WTC11 (cell line): Measurements from ENCODE around the gene DGUOK. TPM values are rescaled to one million over a fixed set of nuclear protein-coding genes. Genes with fewer than 3 reads are reported as not detected.

Experiments used
- ATAC-seq: fragments of 200-7000 bp; cut with Tn5 transposase; 2 replicates; pipeline ENCODE4 v1.10.0; 2021; ENCODE audit warnings: mild to moderate bottlenecking, moderate library complexity
- CTCF ChIA-PET: fragments of 300-600 bp; sonication (Branson Sonifier 250); formaldehyde crosslinking; loops from one replicate; lab custom pipeline; 2021; ENCODE audit warnings: antibody characterized with exemption; lab: Charles Lee
- POLR2A ChIA-PET: fragments of 350-600 bp; sonication (Branson Sonifier 250); formaldehyde crosslinking; loops from one replicate; lab custom pipeline; 2021; ENCODE audit warnings: antibody characterized with exemption; lab: Charles Lee
- DNase-seq: peaks from one replicate; pipeline ENCODE4 v3.0.0; 2021; ENCODE audit warnings: low spot score
- H3K27ac Mint-ChIP-seq: 2 replicates; pipeline ENCODE4 v1.8.0; 2021; ENCODE audit warnings: mixed read lengths
- H3K27me3 Mint-ChIP-seq: 2 replicates; pipeline ENCODE4 v1.8.0; 2021; ENCODE audit warnings: low read depth, mild to moderate bottlenecking, moderate library complexity, mixed read lengths
- H3K36me3 Mint-ChIP-seq: 2 replicates; pipeline ENCODE4 v1.8.0; 2021; ENCODE audit warnings: mixed read lengths
- H3K4me1 Mint-ChIP-seq: 2 replicates; pipeline ENCODE4 v1.8.0; 2022; ENCODE audit warnings: mixed read lengths
- H3K4me3 Mint-ChIP-seq: 2 replicates; pipeline ENCODE4 v1.8.0; 2021; ENCODE audit warnings: mild to moderate bottlenecking, moderate library complexity, mixed read lengths
- H3K9me3 Mint-ChIP-seq: 2 replicates; pipeline ENCODE4 v1.8.0; 2021; ENCODE audit warnings: mixed read lengths
- NFE2L1 ChIP-seq: sonication (generic); formaldehyde crosslinking; IDR thresholded peaks from 2 replicates; pipeline ENCODE4 v1.8.1; 2023; ENCODE audit warnings: missing genetic modification reagents
- PREB ChIP-seq: sonication (generic); formaldehyde crosslinking; IDR thresholded peaks from 2 replicates; pipeline ENCODE4 v1.8.1; 2022; ENCODE audit warnings: mild to moderate bottlenecking, missing genetic modification reagents, moderate library complexity, borderline replicate concordance
- SOX15 ChIP-seq: fragments of 250-450 bp; sonication (Bioruptor Pico); IDR thresholded peaks from 2 replicates; pipeline ENCODE4 v1.9.0; 2021; ENCODE audit warnings: mild to moderate bottlenecking
- USF2 ChIP-seq: sonication (generic); formaldehyde crosslinking; IDR thresholded peaks from 2 replicates; pipeline ENCODE4 v1.8.1; 2023; ENCODE audit warnings: mild to moderate bottlenecking, missing genetic modification reagents, moderate library complexity
- ZMAT4 ChIP-seq: fragments of 250-450 bp; sonication (Bioruptor Pico); IDR thresholded peaks from 2 replicates; pipeline ENCODE4 v1.9.0; 2021; ENCODE audit warnings: mild to moderate bottlenecking
- ZNF281 ChIP-seq: sonication (generic); formaldehyde crosslinking; IDR thresholded peaks from 2 replicates; pipeline ENCODE4 v1.8.0; 2023; ENCODE audit warnings: mild to moderate bottlenecking, missing genetic modification reagents
- total RNA-seq: library from RNA; stranded (reverse); gene quantifications from 3 replicates; pipeline ENCODE4 v1.2.3, GENCODE V29; 2021
- TF ChIP-seq, protein P1 (sequence below): sonication (generic); formaldehyde crosslinking; IDR thresholded peaks from 2 replicates; pipeline ENCODE4 v1.8.0; 2022; ENCODE audit warnings: mild to moderate bottlenecking, missing genetic modification reagents
- TF ChIP-seq, protein P2 (sequence below): fragments of 250-450 bp; sonication (Bioruptor Pico); IDR thresholded peaks from 2 replicates; pipeline ENCODE4 v2.1.2; 2022; ENCODE audit warnings: mild to moderate bottlenecking, moderate library complexity
- TF ChIP-seq, protein P3 (sequence below): sonication (generic); formaldehyde crosslinking; IDR thresholded peaks from 2 replicates; pipeline ENCODE4 v1.8.0; 2022; ENCODE audit warnings: missing genetic modification reagents

DGUOK gene
- total RNA-seq, 1 experiment from 2014 or later: 105 TPM

DNA sequence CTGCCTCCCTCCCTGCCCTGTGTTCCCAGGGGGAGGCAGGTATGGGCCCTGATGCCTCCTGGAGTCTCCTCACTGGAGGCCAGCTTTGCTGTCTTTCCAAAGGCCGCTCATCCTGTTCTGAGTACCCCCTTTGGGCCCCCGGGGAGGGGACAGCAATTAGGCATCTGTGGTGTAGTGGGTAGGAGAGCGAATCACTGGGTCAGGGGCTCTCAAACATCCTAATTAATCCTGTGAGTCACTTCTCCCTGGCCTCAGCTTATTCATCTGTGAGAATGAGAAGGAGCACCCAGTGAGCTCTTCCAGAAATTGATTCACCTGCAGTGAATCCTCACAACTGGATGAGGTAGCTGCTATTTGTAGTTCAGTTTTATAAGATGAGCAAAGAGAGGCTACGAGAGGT, 74.4 kb downstream of the DGUOK start (continued):
- TF ChIP-seq ZNF281 (CRISPR knock-in tag) (no peak), NFE2L1 (no peak), PREB (CRISPR knock-in tag) (no peak), SOX15 (CRISPR knock-in tag) (no peak)
- TF ChIP-seq, protein P1, sequence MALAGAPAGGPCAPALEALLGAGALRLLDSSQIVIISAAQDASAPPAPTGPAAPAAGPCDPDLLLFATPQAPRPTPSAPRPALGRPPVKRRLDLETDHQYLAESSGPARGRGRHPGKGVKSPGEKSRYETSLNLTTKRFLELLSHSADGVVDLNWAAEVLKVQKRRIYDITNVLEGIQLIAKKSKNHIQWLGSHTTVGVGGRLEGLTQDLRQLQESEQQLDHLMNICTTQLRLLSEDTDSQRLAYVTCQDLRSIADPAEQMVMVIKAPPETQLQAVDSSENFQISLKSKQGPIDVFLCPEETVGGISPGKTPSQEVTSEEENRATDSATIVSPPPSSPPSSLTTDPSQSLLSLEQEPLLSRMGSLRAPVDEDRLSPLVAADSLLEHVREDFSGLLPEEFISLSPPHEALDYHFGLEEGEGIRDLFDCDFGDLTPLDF (CRISPR knock-in tag): no peak
- TF ChIP-seq, protein P2, sequence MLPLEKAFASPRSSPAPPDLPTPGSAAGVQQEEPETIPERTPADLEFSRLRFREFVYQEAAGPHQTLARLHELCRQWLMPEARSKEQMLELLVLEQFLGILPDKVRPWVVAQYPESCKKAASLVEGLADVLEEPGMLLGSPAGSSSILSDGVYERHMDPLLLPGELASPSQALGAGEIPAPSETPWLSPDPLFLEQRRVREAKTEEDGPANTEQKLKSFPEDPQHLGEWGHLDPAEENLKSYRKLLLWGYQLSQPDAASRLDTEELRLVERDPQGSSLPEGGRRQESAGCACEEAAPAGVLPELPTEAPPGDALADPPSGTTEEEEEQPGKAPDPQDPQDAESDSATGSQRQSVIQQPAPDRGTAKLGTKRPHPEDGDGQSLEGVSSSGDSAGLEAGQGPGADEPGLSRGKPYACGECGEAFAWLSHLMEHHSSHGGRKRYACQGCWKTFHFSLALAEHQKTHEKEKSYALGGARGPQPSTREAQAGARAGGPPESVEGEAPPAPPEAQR: no peak
- TF ChIP-seq, protein P3, sequence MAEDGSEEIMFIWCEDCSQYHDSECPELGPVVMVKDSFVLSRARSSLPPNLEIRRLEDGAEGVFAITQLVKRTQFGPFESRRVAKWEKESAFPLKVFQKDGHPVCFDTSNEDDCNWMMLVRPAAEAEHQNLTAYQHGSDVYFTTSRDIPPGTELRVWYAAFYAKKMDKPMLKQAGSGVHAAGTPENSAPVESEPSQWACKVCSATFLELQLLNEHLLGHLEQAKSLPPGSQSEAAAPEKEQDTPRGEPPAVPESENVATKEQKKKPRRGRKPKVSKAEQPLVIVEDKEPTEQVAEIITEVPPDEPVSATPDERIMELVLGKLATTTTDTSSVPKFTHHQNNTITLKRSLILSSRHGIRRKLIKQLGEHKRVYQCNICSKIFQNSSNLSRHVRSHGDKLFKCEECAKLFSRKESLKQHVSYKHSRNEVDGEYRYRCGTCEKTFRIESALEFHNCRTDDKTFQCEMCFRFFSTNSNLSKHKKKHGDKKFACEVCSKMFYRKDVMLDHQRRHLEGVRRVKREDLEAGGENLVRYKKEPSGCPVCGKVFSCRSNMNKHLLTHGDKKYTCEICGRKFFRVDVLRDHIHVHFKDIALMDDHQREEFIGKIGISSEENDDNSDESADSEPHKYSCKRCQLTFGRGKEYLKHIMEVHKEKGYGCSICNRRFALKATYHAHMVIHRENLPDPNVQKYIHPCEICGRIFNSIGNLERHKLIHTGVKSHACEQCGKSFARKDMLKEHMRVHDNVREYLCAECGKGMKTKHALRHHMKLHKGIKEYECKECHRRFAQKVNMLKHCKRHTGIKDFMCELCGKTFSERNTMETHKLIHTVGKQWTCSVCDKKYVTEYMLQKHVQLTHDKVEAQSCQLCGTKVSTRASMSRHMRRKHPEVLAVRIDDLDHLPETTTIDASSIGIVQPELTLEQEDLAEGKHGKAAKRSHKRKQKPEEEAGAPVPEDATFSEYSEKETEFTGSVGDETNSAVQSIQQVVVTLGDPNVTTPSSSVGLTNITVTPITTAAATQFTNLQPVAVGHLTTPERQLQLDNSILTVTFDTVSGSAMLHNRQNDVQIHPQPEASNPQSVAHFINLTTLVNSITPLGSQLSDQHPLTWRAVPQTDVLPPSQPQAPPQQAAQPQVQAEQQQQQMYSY (CRISPR knock-in tag): no peak

- no peaks in the 10 kb centered on the region for H3K9me3 Mint-ChIP-seq
- ATAC-seq (peak; percentile 3), DNase-seq (no peak)
- ChIA-PET CTCF (interaction anchor here (1.1 to 2.2 kb wide), 2 partner anchors 94 to 137 kb away, joined by 4 to 5 read pairs; no protein-coding TSS in a partner anchor), POLR2A (interaction anchor here (0.6 to 2.2 kb wide), 4 partner anchors 14 to 552 kb away, joined by 3 to 8 read pairs (median 5); partner anchors contain the start of genes DOK1, LOXL3 and MOB1A)
- no peak overlapping the region; the same call in 1 of the 2 replicates for H3K27ac Mint-ChIP-seq
- H3K36me3 Mint-ChIP-seq: no peaks in the 10 kb centered on the region
- H3K27me3 Mint-ChIP-seq: no peaks in the 10 kb centered on the region
- H3K4me3 Mint-ChIP-seq: peak overlapping the region; percentile 66
- H3K4me1 Mint-ChIP-seq: peaks cover 68% of the 10 kb centered on the region
- no peak for TF ChIP-seq USF2 (CRISPR knock-in tag)
- TF ChIP-seq ZMAT4 (CRISPR knock-in tag): no peak
These were observed 75.3 kb downstream of the DGUOK start for GRCh38 chr2:74001781-74002504.
